RWPE2 (cell line): ENCODE data around the gene ZNF302.
"Not testable (repeated sequence)": the region's sequence is repeated elsewhere in the genome, so short reads cannot be mapped to it uniquely, and the experiment has no call there.

Source experiments
- ATAC-seq: fragments of 200-7000 bp; cut with Tn5 transposase; 3 replicates; pipeline ENCODE4 v1.9.1; 2021; ENCODE audit warnings: low read depth
- DNase-seq: peaks from one replicate; pipeline ENCODE4 v3.0.0-alpha.2; 2020; ENCODE audit warnings: low spot score
- H3K27ac ChIP-seq: fragments of 450-650 bp; 2 replicates; pipeline ENCODE4 v1.5.1; 2017; ENCODE audit warnings: mild to moderate bottlenecking; ENCODE audit not compliant: poor library complexity, severe bottlenecking
- H3K27me3 ChIP-seq: fragments of 250-450 bp; sonication (Bioruptor Pico); 2 replicates; pipeline ENCODE4 v1.5.1; 2021; ENCODE audit warnings: mild to moderate bottlenecking, moderate library complexity; ENCODE audit not compliant: insufficient read depth, poor library complexity, severe bottlenecking
- H3K36me3 ChIP-seq: fragments of 250-450 bp; sonication (Bioruptor Pico); 2 replicates; pipeline ENCODE4 v1.5.1; 2020; ENCODE audit warnings: low read depth, mild to moderate bottlenecking, moderate library complexity
- H3K4me1 ChIP-seq: fragments of 250-450 bp; sonication (Bioruptor Pico); 2 replicates; pipeline ENCODE4 v1.5.1; 2021; ENCODE audit warnings: mild to moderate bottlenecking, moderate library complexity; ENCODE audit not compliant: insufficient read depth, poor library complexity, severe bottlenecking
- H3K4me3 ChIP-seq: fragments of 250-450 bp; sonication (Bioruptor Pico); 2 replicates; pipeline ENCODE4 v1.5.1; 2021; ENCODE audit warnings: mild to moderate bottlenecking, moderate library complexity; ENCODE audit not compliant: severe bottlenecking
- H3K9me3 ChIP-seq: fragments of 250-450 bp; sonication (Bioruptor Pico); 2 replicates; pipeline ENCODE4 v1.5.1; 2021; ENCODE audit warnings: mild to moderate bottlenecking, moderate library complexity; ENCODE audit not compliant: severe bottlenecking
- TF ChIP-seq, protein P1 (sequence below): fragments of 450-650 bp; IDR thresholded peaks from one replicate; pipeline ENCODE4 v1.5.1; 2017; ENCODE audit warnings: mild to moderate bottlenecking, moderate library complexity; ENCODE audit not compliant: poor library complexity, severe bottlenecking

Gene ZNF302

DNA sequence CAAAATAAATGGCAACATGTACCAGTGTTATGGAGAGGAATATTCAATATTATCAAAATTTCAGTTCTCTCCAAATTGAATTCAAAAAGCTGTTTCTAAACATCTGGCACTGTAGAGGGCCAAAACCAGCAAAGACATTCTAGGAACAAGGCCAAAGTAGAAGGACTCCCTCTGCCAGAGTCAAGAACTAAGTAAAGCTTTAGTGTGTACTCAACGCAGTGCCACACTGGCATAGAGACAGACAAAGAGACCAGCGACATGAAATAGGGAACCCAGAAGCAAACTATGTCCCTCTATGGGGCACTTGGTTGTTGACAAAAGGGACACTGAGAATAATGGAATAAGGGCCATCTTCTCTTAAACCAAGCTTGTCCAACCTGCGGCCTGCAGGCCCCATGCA lies 16.1 kb upstream of the ZNF302 start:
- Histone ChIP-seq H3K9me3 (no peaks in the 10 kb centered on the region), H3K4me1 (no peaks in the 10 kb centered on the region), H3K4me3 (no peak overlapping the region), H3K27me3 (no peaks in the 10 kb centered on the region), H3K36me3 (no peaks in the 10 kb centered on the region), H3K27ac (no peak overlapping the region)
- TF ChIP-seq, protein P1, sequence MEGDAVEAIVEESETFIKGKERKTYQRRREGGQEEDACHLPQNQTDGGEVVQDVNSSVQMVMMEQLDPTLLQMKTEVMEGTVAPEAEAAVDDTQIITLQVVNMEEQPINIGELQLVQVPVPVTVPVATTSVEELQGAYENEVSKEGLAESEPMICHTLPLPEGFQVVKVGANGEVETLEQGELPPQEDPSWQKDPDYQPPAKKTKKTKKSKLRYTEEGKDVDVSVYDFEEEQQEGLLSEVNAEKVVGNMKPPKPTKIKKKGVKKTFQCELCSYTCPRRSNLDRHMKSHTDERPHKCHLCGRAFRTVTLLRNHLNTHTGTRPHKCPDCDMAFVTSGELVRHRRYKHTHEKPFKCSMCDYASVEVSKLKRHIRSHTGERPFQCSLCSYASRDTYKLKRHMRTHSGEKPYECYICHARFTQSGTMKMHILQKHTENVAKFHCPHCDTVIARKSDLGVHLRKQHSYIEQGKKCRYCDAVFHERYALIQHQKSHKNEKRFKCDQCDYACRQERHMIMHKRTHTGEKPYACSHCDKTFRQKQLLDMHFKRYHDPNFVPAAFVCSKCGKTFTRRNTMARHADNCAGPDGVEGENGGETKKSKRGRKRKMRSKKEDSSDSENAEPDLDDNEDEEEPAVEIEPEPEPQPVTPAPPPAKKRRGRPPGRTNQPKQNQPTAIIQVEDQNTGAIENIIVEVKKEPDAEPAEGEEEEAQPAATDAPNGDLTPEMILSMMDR: no peak
- ATAC-seq (no peak), DNase-seq (no peak)

DNA sequence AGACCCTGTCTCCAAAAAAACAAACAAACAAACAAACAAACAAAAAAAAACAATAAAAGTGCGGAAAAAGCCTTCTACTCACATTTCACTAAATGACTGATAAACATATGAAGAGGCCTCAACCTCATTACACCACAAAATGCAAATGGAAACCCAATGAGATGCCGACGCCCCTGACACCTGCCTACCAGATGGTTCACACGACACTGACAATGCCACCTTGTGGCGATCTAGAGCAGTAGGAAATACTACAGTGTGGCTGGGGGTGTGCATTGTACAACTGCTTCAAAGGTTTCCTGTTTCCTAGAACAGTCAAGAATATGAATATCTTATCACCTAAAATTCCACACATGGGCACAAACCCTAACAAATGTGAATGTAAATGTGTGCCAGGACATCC lies 14.6 kb upstream of the ZNF302 start:
- H3K27ac ChIP-seq: no peak overlapping the region
- no peaks in the 10 kb centered on the region for H3K9me3 ChIP-seq
- no peak overlapping the region for H3K4me3 ChIP-seq
- TF ChIP-seq, protein P1: peak; percentile 47
- ATAC-seq: 0 out of 3 replicates have a peak, but pooled peaks have one; percentile 40
- no peak for DNase-seq
- H3K36me3 ChIP-seq: no peaks in the 10 kb centered on the region
- H3K4me1 ChIP-seq: no peaks in the 10 kb centered on the region
- H3K27me3 ChIP-seq: no peaks in the 10 kb centered on the region

DNA sequence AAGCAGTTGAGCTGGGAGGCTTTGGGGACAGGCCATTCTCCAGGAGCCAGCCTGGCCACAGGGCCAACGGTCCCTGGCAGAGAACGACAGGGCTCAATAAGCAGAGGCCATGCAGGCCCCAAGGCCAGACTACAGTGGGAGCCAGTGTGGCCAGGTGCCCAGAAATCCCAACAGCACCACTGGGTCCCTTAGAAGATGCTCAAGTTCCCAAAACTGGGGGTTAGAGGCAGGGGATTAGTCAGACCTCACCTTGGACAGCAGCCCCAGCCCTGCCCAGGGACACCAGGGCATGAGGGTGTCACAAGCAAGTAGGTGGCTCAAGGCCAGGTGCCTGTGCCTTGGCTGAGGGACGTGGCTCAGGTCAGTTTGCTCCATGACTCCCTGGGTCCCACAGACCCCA lies 13.3 kb upstream of the ZNF302 start:
- H3K4me3 ChIP-seq: no peak overlapping the region
- no peaks in the 10 kb centered on the region for H3K36me3 ChIP-seq
- ATAC-seq (no peak), DNase-seq (no peak)
- no peaks in the 10 kb centered on the region for H3K9me3 ChIP-seq
- no peak overlapping the region for H3K27ac ChIP-seq
- H3K27me3 ChIP-seq: no peaks in the 10 kb centered on the region
- TF ChIP-seq, protein P1: no peak
- H3K4me1 ChIP-seq: no peaks in the 10 kb centered on the region

DNA sequence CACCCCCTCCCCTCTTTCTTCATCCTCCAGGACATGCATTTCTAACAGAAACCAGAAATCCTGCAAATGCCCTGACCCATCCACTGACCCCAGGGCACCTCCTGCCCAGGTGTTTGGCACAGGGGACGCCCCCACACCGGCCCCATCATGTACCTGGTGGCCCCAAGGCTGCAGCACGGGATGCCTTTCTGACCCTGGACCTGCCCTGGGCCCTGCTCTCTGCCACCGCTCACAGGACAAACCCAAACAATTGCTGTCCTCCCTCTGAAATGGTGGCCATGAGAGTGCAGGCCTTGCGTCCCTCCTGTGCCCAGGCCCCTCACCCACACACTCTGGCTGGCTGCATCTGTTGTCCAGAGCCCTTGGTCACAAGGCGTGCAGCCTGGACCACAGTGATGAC lies 12.6 kb upstream of the ZNF302 start:
- no peak overlapping the region for H3K4me3 ChIP-seq
- no peak overlapping the region for H3K27ac ChIP-seq
- ATAC-seq (no peak), DNase-seq (no peak)
- TF ChIP-seq, protein P1: no peak
- no peaks in the 10 kb centered on the region for H3K4me1 ChIP-seq
- no peaks in the 10 kb centered on the region for H3K9me3 ChIP-seq
- H3K36me3 ChIP-seq: no peaks in the 10 kb centered on the region
- H3K27me3 ChIP-seq: no peaks in the 10 kb centered on the region

DNA sequence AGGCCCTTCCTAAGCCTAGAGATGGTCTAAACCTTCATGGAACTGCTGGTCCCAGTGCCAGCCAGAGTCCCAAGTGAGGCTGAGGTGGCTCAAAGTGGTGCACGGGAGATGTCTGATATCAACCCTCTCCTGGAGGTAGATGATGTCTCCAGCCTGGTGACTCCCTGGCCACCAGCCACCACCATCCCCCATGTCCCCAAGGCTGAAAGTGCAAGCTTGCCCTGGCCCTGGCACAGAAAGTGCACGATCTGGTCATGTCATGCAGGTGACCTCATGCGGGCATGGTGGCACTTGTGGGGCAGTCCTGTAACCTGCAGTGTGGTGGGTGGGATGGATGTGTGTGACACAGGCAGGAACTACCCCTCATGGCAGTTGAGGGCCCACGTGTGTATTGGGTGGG lies 12.2 kb upstream of the ZNF302 start:
- not testable (repeated sequence) for H3K4me3 ChIP-seq, H3K27ac ChIP-seq, H3K4me1 ChIP-seq, H3K36me3 ChIP-seq, H3K9me3 ChIP-seq, H3K27me3 ChIP-seq, ATAC-seq, DNase-seq
